K562 (cell line): Measurements from ENCODE around the gene CD93. TPM values are rescaled to one million over a fixed set of nuclear protein-coding genes. Genes with fewer than 3 reads are reported as not detected.

ENCODE experiments used
- ATAC-seq: fragments of 200-7000 bp; cut with Tn5 transposase; 3 replicates; pipeline ENCODE4 v1.9.1; 2020; ENCODE audit warnings: moderate library complexity
- BruUV-seq: library from RNA; stranded (reverse); fragments of 400-500 nt; replicated peaks from 2 replicates; lab custom pipeline; 2021; lab: Mats Ljungman, UMichigan
- CTCF ChIA-PET: fragments of 300-600 bp; formaldehyde crosslinking; extraction: SDS; loops from one replicate; lab custom pipeline; 2021; ENCODE audit warnings: low intra/inter-chr PET ratio; lab: Yijun Ruan, JAX
- POLR2A ChIA-PET: fragments of 300-600, 350-650 bp; sonication (Branson Sonifier 250); formaldehyde crosslinking; extraction: SDS; loops from one replicate; lab custom pipeline; 2021; ENCODE audit warnings: antibody characterized with exemption, inconsistent platforms; lab: Yijun Ruan, JAX
- DNase-seq, 4 experiments: peaks; one replicate each; pipeline versions ENCODE4 v3.0.0 to v3.0.0-alpha.2; 2011 to 2018; ENCODE audit warnings: low spot score in 3 of 4, mixed read lengths in 3 of 4; ENCODE audit errors: extremely low read depth in 1 of 4
- FAIRE-seq: peaks from 2 replicates; lab custom pipeline; 2011; peaks lifted over from hg19 to GRCh38; lab: Jason Lieb, UNC
- H2AFZ ChIP-seq: 2 replicates; pipeline ENCODE4 v1.6.0; 2011; ENCODE audit warnings: low read depth, low read length, control low read depth, inconsistent platforms
- H3K27ac ChIP-seq: fragments of 200-600 bp; 3 replicates; pipeline ENCODE4 v1.8.0; 2011; ENCODE audit warnings: low read depth, mild to moderate bottlenecking, control low read depth, inconsistent platforms, low read length, moderate library complexity, mixed read lengths; ENCODE audit errors: extremely low read depth
- H3K27me3 ChIP-seq, 2 experiments: fragments of 300-600 bp in 1 of 2; 2 replicates in 1 of 2; 3 replicates in 1 of 2; pipeline versions ENCODE4 v1.6.0 to v1.8.0; 2011; ENCODE audit warnings: inconsistent platforms in 2 of 2, low read length in 2 of 2, mild to moderate bottlenecking in 1 of 2, mixed read lengths in 1 of 2, moderate library complexity in 1 of 2; ENCODE audit not compliant: control insufficient read depth in 2 of 2, insufficient read depth in 2 of 2
- H3K36me3 ChIP-seq: fragments of 300-600 bp; 3 replicates; pipeline ENCODE4 v1.8.0; 2011; ENCODE audit warnings: mild to moderate bottlenecking, low read length, inconsistent platforms; ENCODE audit not compliant: control insufficient read depth, insufficient read depth
- H3K4me1 ChIP-seq, 2 experiments: fragments of 200-600 bp in 1 of 2; replicated peaks in 1 of 2; 2 replicates in 1 of 2; 3 replicates in 1 of 2; pipeline versions ENCODE4 v1.5.1 to v1.8.0; 2011; ENCODE audit warnings: inconsistent platforms in 2 of 2, low read length in 2 of 2, mild to moderate bottlenecking in 1 of 2, mixed read lengths in 1 of 2, moderate library complexity in 1 of 2; ENCODE audit not compliant: control insufficient read depth in 2 of 2, insufficient read depth in 2 of 2
- H3K4me2 ChIP-seq: 2 replicates; pipeline ENCODE4 v1.6.1; 2011; ENCODE audit warnings: low read length, control low read depth, inconsistent platforms, mixed read lengths; ENCODE audit not compliant: insufficient read depth
- H3K4me3 ChIP-seq: fragments of 200-600 bp; sonication (generic), shearing (Covaris generic); 2 replicates; pipeline ENCODE4 v1.5.1; 2016; ENCODE audit warnings: control low read depth, inconsistent platforms
- H3K79me2 ChIP-seq: fragments of 200-600 bp; 3 replicates; pipeline ENCODE4 v1.8.0; 2011; ENCODE audit warnings: low read length, inconsistent platforms; ENCODE audit not compliant: control insufficient read depth, insufficient read depth
- H3K9ac ChIP-seq, 2 experiments: 2 replicates each; pipeline versions ENCODE4 v1.6.0 to v1.6.1; 2011; ENCODE audit warnings: low read depth in 2 of 2, low read length in 2 of 2, control low read depth in 1 of 2, inconsistent platforms in 1 of 2, mild to moderate bottlenecking in 1 of 2, mixed read lengths in 1 of 2; ENCODE audit not compliant: insufficient read depth in 1 of 2
- H3K9me1 ChIP-seq: one replicate; pipeline ENCODE4 v1.6.0; 2011; ENCODE audit warnings: inconsistent platforms, mild to moderate bottlenecking, low read length, moderate library complexity; ENCODE audit not compliant: control insufficient read depth, insufficient read depth
- H3K9me3 ChIP-seq: replicated peaks from 2 replicates; pipeline ENCODE4 v1.5.1; 2011; ENCODE audit warnings: low read depth, low read length, inconsistent platforms; ENCODE audit not compliant: control insufficient read depth, insufficient read depth
- H4K20me1 ChIP-seq: replicated peaks from 2 replicates; pipeline ENCODE4 v1.6.1; 2011; ENCODE audit warnings: low read length, inconsistent platforms, mixed read lengths; ENCODE audit not compliant: control insufficient read depth, insufficient read depth
- GTF2F1 ChIP-seq: IDR thresholded peaks from 2 replicates; pipeline ENCODE4 v1.6.1; 2011; ENCODE audit warnings: low read depth, low read length, improper control_type of control experiment
- HDAC2 ChIP-seq: fragments of 450-650 bp; IDR thresholded peaks from 2 replicates; pipeline ENCODE4 v1.6.1; 2016; ENCODE audit warnings: mild to moderate bottlenecking
- KDM1A ChIP-seq, 2 experiments: fragments of 450-650 bp; IDR thresholded peaks; 2 replicates each; pipeline ENCODE4 v1.6.1; 2016; ENCODE audit warnings: mild to moderate bottlenecking in 2 of 2
- LARP7 ChIP-seq: fragments of 450-650 bp; IDR thresholded peaks from 2 replicates; pipeline ENCODE4 v1.6.1; 2016
- SMARCB1 ChIP-seq: IDR thresholded peaks from 2 replicates; pipeline ENCODE4 v1.6.1; 2011; ENCODE audit warnings: improper control_type of control experiment, low read depth; ENCODE audit not compliant: insufficient read length
- TARDBP ChIP-seq: fragments of 450-650 bp; IDR thresholded peaks from 2 replicates; pipeline ENCODE4 v1.6.1; 2016
- YBX1 ChIP-seq: fragments of 450-650 bp; IDR thresholded peaks from 2 replicates; pipeline ENCODE4 v1.7.1; 2016; ENCODE audit warnings: mild to moderate bottlenecking
- ZFP36 ChIP-seq: fragments of 150-350 bp; IDR thresholded peaks from 2 replicates; pipeline ENCODE4 v1.6.1; 2018; ENCODE audit warnings: low read length, low read depth; ENCODE audit not compliant: partially characterized antibody
- WGBS: fragments of 100-300 bp; shearing (Covaris generic); methylation state at CpG from one replicate; pipeline ENCODE4 v1.1.6; 2016; ENCODE audit warnings: low coverage, mixed read lengths; ENCODE audit not compliant: insufficient coverage; ENCODE audit errors: missing lambda C conversion rate; 5-methylcytosine and 5-hydroxymethylcytosine counted together
- in situ Hi-C: fragments of 300-500 bp; cut with MboI; formaldehyde crosslinking; loops from 4 replicates; pipeline ENCODE4 v1.15.0; 2018; ENCODE audit warnings: inconsistent platforms, mixed read lengths
- intact Hi-C: fragments of 100-400 bp; cut with micrococcal nuclease; formaldehyde crosslinking; loops from 2 replicates; pipeline ENCODE4 v1.14.2; 2022
- polyA plus RNA-seq, 8 experiments: library from polyadenylated mRNA; depleted of rRNA in 4 of 8; stranded (reverse) in 5 of 8; unstranded in 3 of 8; fragments of >200 nt; fragmentation: Nextera tagmentation in 2 of 8; fragmentation: Illumina TruSeq in 1 of 8; extraction: Ambion mirVana in 2 of 8; extraction: Trizol in 1 of 8; gene quantifications; 2 replicates each; pipeline versions ENCODE4 v1.2.1 to v1.2.3, GENCODE V29; 2011 to 2014; ENCODE audit warnings: inconsistent platforms in 1 of 8, missing spikeins in 1 of 8
- total RNA-seq, 7 experiments: library from RNA; depleted of rRNA in 6 of 7; stranded (reverse); fragments of >200 nt in 6 of 7; fragmentation: Illumina TruSeq in 2 of 7; extraction: Trizol in 2 of 7; gene quantifications; 2 replicates each; pipeline versions ENCODE4 v1.2.1 to v1.2.3, GENCODE V29; 2011 to 2021; ENCODE audit warnings: low replicate concordance in 1 of 7
- TF ChIP-seq, protein P1 (sequence below), 3 experiments: fragments of 200-800 bp in 1 of 3; fragments of 250-450 bp in 1 of 3; fragments of 450-650 bp in 1 of 3; sonication (Bioruptor Pico) in 1 of 3; sonication (Bioruptor generic) in 1 of 3; formaldehyde crosslinking in 1 of 3; IDR thresholded peaks; 2 replicates each; pipeline versions ENCODE4 v1.6.1 to v1.8.0; 2016 to 2022; ENCODE audit warnings: mild to moderate bottlenecking in 2 of 3, missing genetic modification characterization in 2 of 3, missing compliant biosample characterization in 1 of 3, moderate library complexity in 1 of 3
- TF ChIP-seq, protein P2 (sequence below): fragments of 250-450 bp; sonication (Bioruptor Pico); IDR thresholded peaks from 2 replicates; pipeline ENCODE4 v1.5.0; 2021; ENCODE audit warnings: mild to moderate bottlenecking, moderate library complexity

The CD93 gene
- total and polyA plus RNA-seq, 9 of the 15 experiments (the other 6 are each of a cell fraction or from before 2014, with no cell fraction given) = 0.03 to 0.20 (median 0.05) TPM

DNA sequence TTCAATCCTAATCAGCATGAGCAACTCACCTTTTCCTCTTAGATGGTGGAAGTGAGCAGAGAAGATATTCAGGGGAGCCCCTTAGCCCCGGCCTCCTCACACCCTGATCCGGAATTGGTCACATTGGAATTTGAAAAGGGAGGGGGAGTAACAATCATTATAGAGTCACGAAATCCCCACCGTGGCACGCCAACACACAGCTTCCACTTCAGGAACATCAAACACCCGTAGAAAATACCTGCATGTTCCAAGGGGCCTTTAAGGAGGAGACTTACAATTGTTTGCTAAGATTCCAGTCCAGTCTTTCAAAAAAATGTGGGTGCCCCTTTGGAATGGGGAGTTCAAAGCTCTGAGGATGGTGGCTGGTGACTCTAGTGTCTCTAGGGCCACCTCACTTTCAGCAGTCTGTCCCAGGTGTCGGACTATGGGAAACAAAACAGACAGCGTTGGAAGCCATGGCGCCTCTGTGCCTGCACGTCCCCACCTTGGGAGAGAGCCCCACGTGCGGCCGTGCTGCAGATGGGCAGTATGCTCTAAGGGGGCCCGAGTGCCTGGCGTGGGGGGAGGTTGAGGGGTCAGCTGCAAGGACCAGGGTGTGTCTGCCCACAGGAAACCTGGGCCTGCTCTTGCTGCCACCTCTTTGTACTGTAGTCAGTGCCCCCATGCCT, 2.4 kb downstream of the CD93 start:
- in situ Hi-C loops = no loop called here
- intact Hi-C loops = no loop called here
- Histone ChIP-seq H4K20me1 (no peaks in the 10 kb centered on the region), H3K9me3 (no peaks in the 10 kb centered on the region), H3K27me3 (no peaks in the 10 kb centered on the region), H3K79me2 (no peaks in the 10 kb centered on the region), H3K4me2 (no peak overlapping the region), H3K4me3 (no peak overlapping the region), H3K27ac (no peak overlapping the region), H3K36me3 (no peaks in the 10 kb centered on the region), H3K9ac (peak overlapping the region in 1 of 2 experiments; percentile 26; a peak in 1 of 4 replicates), H3K4me1 (peaks cover 25 to 48% of the 10 kb centered on the region in 2 experiments; a peak in 4 of 5 replicates), H2AFZ (no peak overlapping the region), H3K9me1 (no peaks in the 10 kb centered on the region)
- no peak for ATAC-seq
- TF ChIP-seq KDM1A (IDR thresholded peaks at IDR 0.05) (no peak), LARP7 (no peak), TARDBP (no peak), HDAC2 (no peak), ZFP36 (no peak), SMARCB1 (no peak), YBX1 (no peak), GTF2F1 (no peak)
- TF ChIP-seq, protein P1, sequence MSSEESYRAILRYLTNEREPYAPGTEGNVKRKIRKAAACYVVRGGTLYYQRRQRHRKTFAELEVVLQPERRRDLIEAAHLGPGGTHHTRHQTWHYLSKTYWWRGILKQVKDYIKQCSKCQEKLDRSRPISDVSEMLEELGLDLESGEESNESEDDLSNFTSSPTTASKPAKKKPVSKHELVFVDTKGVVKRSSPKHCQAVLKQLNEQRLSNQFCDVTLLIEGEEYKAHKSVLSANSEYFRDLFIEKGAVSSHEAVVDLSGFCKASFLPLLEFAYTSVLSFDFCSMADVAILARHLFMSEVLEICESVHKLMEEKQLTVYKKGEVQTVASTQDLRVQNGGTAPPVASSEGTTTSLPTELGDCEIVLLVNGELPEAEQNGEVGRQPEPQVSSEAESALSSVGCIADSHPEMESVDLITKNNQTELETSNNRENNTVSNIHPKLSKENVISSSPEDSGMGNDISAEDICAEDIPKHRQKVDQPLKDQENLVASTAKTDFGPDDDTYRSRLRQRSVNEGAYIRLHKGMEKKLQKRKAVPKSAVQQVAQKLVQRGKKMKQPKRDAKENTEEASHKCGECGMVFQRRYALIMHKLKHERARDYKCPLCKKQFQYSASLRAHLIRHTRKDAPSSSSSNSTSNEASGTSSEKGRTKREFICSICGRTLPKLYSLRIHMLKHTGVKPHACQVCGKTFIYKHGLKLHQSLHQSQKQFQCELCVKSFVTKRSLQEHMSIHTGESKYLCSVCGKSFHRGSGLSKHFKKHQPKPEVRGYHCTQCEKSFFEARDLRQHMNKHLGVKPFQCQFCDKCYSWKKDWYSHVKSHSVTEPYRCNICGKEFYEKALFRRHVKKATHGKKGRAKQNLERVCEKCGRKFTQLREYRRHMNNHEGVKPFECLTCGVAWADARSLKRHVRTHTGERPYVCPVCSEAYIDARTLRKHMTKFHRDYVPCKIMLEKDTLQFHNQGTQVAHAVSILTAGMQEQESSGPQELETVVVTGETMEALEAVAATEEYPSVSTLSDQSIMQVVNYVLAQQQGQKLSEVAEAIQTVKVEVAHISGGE (CRISPR knock-in tag; IDR thresholded peaks at IDR 0.05) = no peak
- TF ChIP-seq, protein P2, sequence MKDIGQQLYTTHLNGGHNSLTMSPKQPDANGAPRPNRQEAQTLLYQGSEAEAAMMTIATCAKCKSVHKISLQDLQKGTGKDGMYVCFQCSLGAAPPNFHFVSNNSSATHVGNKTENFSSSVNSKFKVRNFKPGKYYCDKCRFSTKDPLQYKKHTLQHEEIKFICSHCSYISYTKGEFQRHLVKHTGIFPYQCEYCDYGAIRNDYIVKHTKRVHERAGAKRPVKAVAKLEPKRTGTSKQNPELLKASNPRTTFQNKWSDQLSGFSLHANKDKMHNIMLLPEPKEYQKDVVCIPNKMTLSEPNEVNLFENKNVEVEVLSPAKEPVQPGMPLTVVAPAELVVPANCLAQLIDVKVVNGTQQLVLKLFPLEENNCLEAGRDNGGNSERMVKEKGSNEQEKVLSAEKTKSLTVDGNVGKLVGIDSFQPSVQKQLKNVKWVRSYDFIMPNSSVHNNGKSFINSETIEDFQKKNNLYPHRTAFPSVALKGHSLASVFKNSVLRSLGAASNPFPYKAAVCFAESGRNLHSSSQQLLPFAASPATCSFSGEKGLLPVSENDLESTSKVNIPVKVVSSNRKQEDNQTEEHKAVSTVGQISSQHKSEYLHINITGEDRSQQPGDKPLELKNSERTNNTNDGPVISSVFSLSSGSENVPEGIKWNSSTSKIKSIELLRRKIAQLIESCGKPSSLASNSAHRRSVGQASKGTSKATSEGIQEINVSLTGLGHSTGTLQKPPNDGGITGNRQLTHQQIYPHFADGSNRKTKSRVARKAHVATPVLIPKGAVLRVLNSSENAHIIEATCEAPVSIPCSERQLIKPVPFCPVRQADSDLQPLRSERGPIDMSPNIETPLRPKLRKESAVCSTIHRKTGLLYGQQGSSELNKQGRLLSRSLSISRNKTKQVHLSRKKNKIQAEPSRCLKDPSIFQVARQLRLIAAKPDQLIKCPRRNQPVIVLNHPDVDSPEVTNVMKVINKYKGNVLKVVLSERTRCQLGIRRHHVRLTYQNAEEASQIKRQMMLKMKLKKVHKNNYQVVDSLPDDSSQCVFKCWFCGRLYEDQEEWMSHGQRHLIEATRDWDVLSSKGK (CRISPR knock-in tag) = no peak
- CTCF ChIA-PET = no interaction called here
- BruUV-seq = no TSS peak
- no peak for DNase-seq
- WGBS = 79% methylated on average over 12 of the region's 15 CpGs
- POLR2A ChIA-PET = interaction anchor here (0.6 kb wide), 1 partner anchor 275 kb away, joined by 4 read pairs; no protein-coding TSS in a partner anchor
- no peak for FAIRE-seq
